Activated T-helper 1 cell treated with anti-CD3 and anti-CD28 coated beads, Interleukin-12 subunit alpha, Interleukin-12 subunit beta, Interleukin-2, Interleukin-4 antibody, amounts not matched to agents 30 ng/mL and 10 ng/mL and 1 ng/mL, durations not matched to agents 14 hours and 24 hours and 36 hours (primary cell): ENCODE measurements around the gene IFNGR1. TPM values are rescaled to one million over a fixed set of nuclear protein-coding genes. Genes with fewer than 3 reads are reported as not detected.

Source experiments
- DNase-seq: peaks from one replicate; pipeline ENCODE4 v3.0.0; 2021; ENCODE audit warnings: low spot score
- H3K27ac Mint-ChIP-seq: one replicate; pipeline ENCODE4 v1.8.0; 2021; ENCODE audit warnings: mild to moderate bottlenecking, mixed read lengths
- H3K27me3 Mint-ChIP-seq: one replicate; pipeline ENCODE4 v1.8.0; 2022; ENCODE audit warnings: mild to moderate bottlenecking, moderate library complexity, mixed read lengths; ENCODE audit not compliant: insufficient read depth
- H3K36me3 Mint-ChIP-seq: one replicate; pipeline ENCODE4 v1.8.0; 2021; ENCODE audit warnings: low read depth, mixed read lengths
- H3K4me1 Mint-ChIP-seq: one replicate; pipeline ENCODE4 v1.8.0; 2021; ENCODE audit warnings: low read depth, mixed read lengths
- H3K4me3 Mint-ChIP-seq: one replicate; pipeline ENCODE4 v1.8.0; 2021; ENCODE audit warnings: mild to moderate bottlenecking, moderate library complexity, mixed read lengths
- H3K9me3 Mint-ChIP-seq: one replicate; pipeline ENCODE4 v1.8.0; 2021; ENCODE audit warnings: mixed read lengths
- intact Hi-C: fragments of 100-400 bp; cut with micrococcal nuclease; formaldehyde crosslinking; loops from one replicate; pipeline ENCODE4 v1.15.1; 2024
- total RNA-seq: library from RNA; stranded (reverse); gene quantifications from 2 replicates; pipeline ENCODE4 v1.2.3, GENCODE V29; 2022

IFNGR1 gene
- total RNA-seq, 1 donor from 2014 or later = 12.5 TPM

DNA sequence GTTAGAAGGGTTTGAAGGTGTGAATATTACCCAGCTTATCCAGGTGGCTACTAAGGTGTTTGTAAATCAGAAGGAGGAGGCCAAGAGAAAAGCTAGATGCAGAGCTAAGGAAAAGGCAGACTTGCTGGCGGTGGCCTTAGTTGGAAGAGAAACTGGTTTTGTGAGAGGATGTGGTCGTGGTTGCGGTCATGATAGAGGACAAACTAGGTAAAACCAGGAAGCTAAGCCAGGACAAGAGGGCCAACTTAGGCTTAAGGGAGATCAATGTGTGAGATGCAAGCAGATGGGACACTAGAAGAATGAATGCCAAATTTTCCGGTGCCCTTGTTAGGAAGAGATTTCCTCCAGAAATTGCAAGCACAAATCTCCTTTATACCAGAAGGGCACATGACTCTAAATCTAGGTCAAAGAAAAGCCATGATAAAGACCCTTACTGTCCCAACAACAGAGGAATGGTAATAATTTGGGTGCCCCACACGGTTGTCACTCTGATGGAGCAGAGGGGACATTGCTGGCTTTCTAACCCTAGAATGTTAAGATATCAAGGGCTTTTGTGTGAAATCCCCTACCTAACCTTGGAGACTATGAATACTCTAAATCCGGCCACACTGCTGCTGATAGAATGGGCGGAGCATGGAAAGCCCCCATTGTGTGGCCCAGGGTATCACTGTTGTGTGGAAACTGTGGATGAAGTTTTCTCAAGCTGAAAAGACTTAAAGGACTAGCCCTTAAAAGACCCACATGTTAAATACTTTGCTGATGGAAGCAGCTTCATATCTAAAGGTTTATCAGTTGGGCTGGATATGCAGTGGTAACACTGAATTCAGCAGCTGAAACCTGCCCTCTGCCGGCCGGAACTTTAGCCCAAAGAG is 53.6 kb downstream of the IFNGR1 start:
- Mint-ChIP-seq H3K9me3 (peaks cover 43% of the 10 kb centered on the region), H3K36me3 (peaks cover 18% of the 10 kb centered on the region), H3K4me1 (peaks cover 59% of the 10 kb centered on the region), H3K27me3 (no peaks in the 10 kb centered on the region), H3K4me3 (peak overlapping the region; percentile 30), H3K27ac (peak overlapping the region; percentile 64)
- peak; percentile 59 for DNase-seq
- intact Hi-C loops = loop anchor here (1.0 to 5.0 kb wide), 5 partner anchors 9 to 492 kb away; partner anchors contain the start of gene IFNGR1

DNA sequence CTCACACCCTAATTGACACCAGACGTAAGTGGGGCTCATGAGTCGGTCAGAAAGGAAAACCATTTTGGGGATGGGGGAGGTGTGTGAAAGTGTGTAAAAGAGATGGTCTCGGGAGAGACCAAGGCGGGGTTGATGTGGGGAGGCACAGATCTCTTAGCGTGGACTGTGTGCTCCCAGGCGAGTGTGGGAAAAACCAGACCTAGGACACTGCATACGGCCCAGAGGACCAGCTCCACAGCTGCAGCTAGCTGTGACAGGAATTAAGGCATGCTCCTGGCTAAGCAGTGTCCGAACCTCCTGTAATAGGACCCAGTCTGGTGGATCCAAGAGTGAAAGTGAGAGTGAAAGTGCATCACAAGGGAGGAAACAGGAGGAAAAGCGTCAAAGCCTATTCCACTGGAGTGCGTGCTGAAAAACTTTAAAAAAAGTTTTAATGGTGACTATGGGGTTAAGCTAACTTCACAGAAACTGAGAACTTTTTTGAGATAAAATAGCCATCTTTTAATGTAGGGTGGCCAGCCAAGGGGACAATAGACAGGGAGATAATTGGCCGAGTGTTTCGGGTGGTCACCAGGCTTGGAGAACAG is 55.4 kb downstream of the IFNGR1 start:
- Mint-ChIP-seq H3K36me3 (peaks cover 15% of the 10 kb centered on the region), H3K27me3 (peaks cover 3% of the 10 kb centered on the region), H3K4me1 (peaks cover 67% of the 10 kb centered on the region), H3K27ac (no peak overlapping the region), H3K9me3 (peaks cover 34% of the 10 kb centered on the region), H3K4me3 (no peak overlapping the region)
- intact Hi-C loops = no loop called here
- no peak for DNase-seq

DNA sequence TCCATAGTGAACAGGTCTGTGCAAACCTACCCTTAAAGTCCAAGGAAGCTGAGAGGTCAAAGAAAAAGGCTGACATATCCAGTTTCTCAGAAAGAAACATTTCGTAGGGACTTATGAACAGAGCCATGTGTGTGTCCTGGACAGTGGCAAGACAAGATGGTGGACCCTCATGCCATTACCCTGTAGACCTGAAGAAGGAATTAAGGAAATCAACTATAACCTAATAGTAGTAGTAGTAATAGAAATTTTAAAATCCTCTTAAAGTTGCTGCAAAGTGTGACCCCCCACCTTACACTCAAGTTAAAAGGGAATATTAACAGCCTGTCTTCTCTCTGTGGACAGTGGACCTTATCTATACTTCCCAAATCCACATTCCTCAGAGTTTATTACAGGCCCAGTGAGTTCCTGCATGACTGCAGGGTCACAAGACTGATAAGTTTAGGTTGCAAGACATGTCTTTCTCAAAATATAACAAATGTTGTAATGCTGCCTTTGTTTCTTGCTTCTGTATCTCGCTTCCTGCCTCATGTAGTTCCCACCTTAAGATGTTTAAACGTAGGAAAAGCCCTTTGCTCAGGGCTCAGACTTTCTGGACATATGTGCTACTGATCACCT is 56.4 kb downstream of the IFNGR1 start:
- Mint-ChIP-seq H3K27me3 (peaks cover 7% of the 10 kb centered on the region), H3K4me3 (no peak overlapping the region), H3K4me1 (peaks cover 68% of the 10 kb centered on the region), H3K36me3 (peaks cover 20% of the 10 kb centered on the region), H3K27ac (no peak overlapping the region), H3K9me3 (peaks cover 33% of the 10 kb centered on the region)
- intact Hi-C loops = no loop called here
- no peak for DNase-seq

DNA sequence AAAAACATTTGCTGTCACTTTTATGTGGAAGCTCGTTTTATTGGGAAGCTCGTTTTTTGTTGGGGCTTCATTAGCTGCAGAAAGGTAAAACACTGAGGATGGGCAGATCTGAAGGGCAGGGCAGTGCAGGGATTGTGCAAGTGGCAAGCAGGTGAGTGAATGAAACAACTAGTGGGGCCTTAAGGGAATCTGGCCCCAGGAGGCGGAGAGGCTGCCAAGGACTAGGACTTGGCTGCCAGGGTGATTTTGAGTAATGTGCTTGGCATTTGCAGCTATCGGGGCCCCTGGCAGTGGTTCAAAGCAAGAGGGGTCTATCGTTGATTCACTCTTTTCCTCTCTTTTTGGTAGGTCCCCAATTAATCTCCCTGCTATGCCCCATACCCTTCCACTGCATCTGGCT is 57.2 kb downstream of the IFNGR1 start:
- Mint-ChIP-seq H3K4me1 (peaks cover 73% of the 10 kb centered on the region), H3K27me3 (peaks cover 7% of the 10 kb centered on the region), H3K9me3 (peaks cover 38% of the 10 kb centered on the region), H3K27ac (no peak overlapping the region), H3K36me3 (peaks cover 21% of the 10 kb centered on the region), H3K4me3 (no peak overlapping the region)
- no peak for DNase-seq
- intact Hi-C loops = no loop called here

DNA sequence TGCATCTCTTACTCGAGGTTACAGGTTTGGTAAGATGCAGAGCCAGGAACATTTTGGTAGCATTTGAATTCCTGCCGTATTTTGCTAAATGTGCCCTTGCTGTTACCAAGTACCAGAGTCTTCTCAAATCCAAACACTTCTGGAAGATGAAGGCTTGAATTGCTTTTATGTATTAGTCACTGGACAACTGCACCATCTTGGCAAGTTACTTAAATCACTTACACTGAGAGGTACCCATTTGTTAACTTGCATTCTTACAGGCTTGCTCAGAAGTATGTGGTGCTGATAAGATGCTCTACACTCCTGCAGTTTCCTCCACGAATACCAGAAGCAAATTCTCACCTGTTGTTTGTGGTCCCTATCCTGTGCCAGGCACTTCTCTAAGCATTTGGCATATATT is 58.4 kb downstream of the IFNGR1 start:
- Mint-ChIP-seq H3K4me3 (no peak overlapping the region), H3K4me1 (peaks cover 78% of the 10 kb centered on the region), H3K27me3 (peaks cover 7% of the 10 kb centered on the region), H3K9me3 (peaks cover 46% of the 10 kb centered on the region), H3K27ac (no peak overlapping the region), H3K36me3 (peaks cover 26% of the 10 kb centered on the region)
- no peak for DNase-seq
- intact Hi-C loops = no loop called here

DNA sequence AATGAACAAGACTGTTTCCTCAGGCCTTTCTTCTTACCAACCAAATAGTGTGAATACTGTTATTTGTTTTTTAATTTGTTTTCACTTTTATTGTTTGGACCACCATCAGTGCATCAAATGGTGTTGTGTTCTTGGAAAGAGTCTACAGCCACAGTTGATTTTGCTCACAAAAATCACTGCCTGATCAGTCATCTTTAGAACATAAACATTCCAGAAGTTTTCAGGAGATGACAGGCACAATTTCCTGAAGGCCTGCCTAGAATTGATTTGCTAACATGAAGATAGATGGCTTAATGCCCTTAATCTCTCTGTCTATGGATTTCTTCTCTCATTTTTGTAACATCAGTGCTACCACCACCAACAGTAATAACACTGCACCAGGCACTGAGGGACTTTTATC is 59.3 kb downstream of the IFNGR1 start:
- no peak for DNase-seq
- Mint-ChIP-seq H3K27me3 (peaks cover 7% of the 10 kb centered on the region), H3K4me1 (peaks cover 78% of the 10 kb centered on the region), H3K36me3 (peaks cover 30% of the 10 kb centered on the region), H3K27ac (no peak overlapping the region), H3K4me3 (no peak overlapping the region), H3K9me3 (peaks cover 47% of the 10 kb centered on the region)
- intact Hi-C loops = loop anchor here (5.0 to 10.0 kb wide), 2 partner anchors 482 to 815 kb away; no protein-coding TSS in a partner anchor

DNA sequence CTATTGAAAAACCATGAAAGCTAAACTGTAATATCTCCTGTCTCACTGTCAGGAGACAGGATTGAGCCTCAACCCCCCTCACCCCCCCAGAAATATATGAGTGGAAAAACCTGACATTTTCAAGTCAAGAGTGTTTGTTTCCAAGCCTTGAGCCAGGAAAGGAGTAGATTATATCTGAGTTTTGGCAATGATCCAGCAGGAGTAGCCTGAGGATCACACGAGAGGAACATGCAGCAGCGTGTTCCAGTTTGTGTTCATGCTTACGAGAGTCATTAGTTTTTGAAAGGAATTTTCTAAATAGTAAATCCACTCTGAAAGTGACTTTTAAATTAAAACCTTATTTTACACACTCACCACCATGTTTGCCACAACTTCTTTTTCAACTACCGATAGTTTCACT is 61.6 kb downstream of the IFNGR1 start:
- intact Hi-C loops = loop anchor here (5.0 to 10.0 kb wide), 2 partner anchors 485 to 817 kb away; no protein-coding TSS in a partner anchor

DNA sequence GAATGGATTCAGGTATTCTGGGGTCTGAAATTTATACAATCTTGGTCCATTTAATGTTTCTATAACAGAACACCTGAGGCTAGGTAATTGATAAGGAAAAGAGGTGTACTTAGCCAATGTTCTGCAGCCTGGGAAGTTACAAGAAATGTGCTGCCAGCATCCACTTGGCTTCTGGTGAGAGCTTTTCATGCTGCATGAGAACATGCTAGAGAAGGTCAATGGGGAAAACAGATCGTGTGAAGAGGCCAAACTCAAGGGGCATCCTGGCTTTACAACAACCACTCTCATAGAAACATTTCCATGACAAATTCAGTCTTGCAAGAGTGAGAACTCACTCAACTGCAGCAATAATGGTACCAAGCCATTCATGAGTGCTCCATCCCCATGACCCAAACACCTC is 62.5 kb downstream of the IFNGR1 start:
- no peak for DNase-seq
- Mint-ChIP-seq H3K4me3 (peak overlapping the region; percentile 13), H3K36me3 (peaks cover 34% of the 10 kb centered on the region), H3K27ac (no peak overlapping the region), H3K9me3 (peaks cover 54% of the 10 kb centered on the region), H3K4me1 (peaks cover 66% of the 10 kb centered on the region), H3K27me3 (peaks cover 9% of the 10 kb centered on the region)
- intact Hi-C loops = loop anchor here (1.0 to 10.0 kb wide), 5 partner anchors 9 to 818 kb away; partner anchors contain the start of gene IFNGR1

More for the DNA sequence above, 61.6 kb downstream of the IFNGR1 start:
- Mint-ChIP-seq H3K9me3 (peaks cover 50% of the 10 kb centered on the region), H3K36me3 (peaks cover 28% of the 10 kb centered on the region), H3K4me1 (peaks cover 72% of the 10 kb centered on the region), H3K27me3 (peaks cover 9% of the 10 kb centered on the region), H3K4me3 (no peak overlapping the region), H3K27ac (no peak overlapping the region)
- no peak for DNase-seq

DNA sequence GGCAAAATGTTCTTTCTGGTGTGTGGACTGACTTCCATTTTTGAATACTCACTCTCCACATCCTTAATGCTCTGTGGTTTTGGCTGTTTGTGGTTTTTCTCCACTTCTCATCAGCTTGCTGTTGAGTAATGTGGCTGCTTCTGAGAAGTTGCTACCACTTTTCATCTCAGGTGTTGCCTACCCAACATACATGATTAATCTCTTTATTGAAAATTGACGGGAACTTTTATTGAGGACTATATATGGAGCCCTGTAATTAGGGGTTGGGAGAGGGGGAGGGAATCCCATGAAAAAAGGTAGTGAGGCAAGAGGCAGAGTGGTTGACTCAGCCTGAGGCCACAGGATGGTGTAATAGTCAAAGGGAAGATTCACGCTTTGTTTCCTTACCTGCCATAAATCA is 63.4 kb downstream of the IFNGR1 start:
- DNase-seq = peak; percentile 63
- H3K27me3 Mint-ChIP-seq = peaks cover 9% of the 10 kb centered on the region
- peaks cover 64% of the 10 kb centered on the region for H3K4me1 Mint-ChIP-seq
- peak overlapping the region; percentile 73 for H3K27ac Mint-ChIP-seq
- intact Hi-C loops = loop anchor here (1.0 to 10.0 kb wide), 8 partner anchors 9 to 819 kb away; partner anchors contain the start of gene IFNGR1
- peak overlapping the region; percentile 30 for H3K4me3 Mint-ChIP-seq
- H3K9me3 Mint-ChIP-seq = peaks cover 63% of the 10 kb centered on the region
- peaks cover 40% of the 10 kb centered on the region for H3K36me3 Mint-ChIP-seq

DNA sequence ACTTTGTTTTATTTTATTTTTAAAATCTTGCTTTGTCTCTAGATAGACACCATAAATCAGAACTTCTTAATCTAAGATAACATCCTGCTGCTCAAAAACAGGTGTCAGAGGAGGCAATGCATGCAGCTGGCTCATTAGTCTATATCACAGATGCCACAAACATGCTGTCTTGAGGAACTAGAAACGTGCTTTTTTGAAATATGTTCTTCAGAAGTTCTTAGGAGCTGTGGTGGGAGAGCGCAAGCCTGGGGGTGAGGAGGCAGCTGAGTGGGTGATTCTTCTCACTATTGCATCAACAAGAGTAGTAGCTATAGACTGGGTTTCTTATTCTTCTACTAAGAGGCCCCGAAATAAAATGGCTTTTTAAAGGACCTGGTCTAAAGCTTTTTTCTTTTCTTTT is 69.1 kb downstream of the IFNGR1 start:
- H3K27me3 Mint-ChIP-seq = peaks cover 7% of the 10 kb centered on the region
- H3K36me3 Mint-ChIP-seq = peaks cover 19% of the 10 kb centered on the region
- no peak for DNase-seq
- H3K4me1 Mint-ChIP-seq = peaks cover 18% of the 10 kb centered on the region
- no peak overlapping the region for H3K4me3 Mint-ChIP-seq
- H3K9me3 Mint-ChIP-seq = peaks cover 42% of the 10 kb centered on the region
- intact Hi-C loops = loop anchor here (5.0 to 10.0 kb wide), 2 partner anchors 47 to 825 kb away; no protein-coding TSS in a partner anchor
- H3K27ac Mint-ChIP-seq = no peak overlapping the region

DNA sequence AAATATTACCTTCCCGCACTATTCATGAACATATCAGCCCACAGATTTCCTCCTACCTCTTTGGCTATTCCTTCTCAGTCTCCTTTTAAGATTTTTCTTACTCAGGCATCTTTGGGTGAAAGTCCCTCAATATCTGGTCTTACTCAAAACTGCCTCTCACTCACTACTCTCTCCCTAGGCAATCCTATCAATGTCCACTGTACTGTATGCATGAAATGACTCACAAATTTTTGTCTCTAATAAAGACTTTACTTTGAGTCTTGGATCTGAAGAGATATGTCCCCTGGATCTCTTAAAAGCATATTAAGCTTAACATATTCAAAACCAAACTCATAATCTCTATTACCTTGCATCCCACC is 70.2 kb downstream of the IFNGR1 start:
- Mint-ChIP-seq H3K27me3 (peaks cover 11% of the 10 kb centered on the region), H3K4me3 (no peak overlapping the region), H3K9me3 (peaks cover 33% of the 10 kb centered on the region), H3K27ac (no peak overlapping the region), H3K4me1 (peaks cover 13% of the 10 kb centered on the region), H3K36me3 (peaks cover 19% of the 10 kb centered on the region)
- intact Hi-C loops = no loop called here
- no peak for DNase-seq

DNA sequence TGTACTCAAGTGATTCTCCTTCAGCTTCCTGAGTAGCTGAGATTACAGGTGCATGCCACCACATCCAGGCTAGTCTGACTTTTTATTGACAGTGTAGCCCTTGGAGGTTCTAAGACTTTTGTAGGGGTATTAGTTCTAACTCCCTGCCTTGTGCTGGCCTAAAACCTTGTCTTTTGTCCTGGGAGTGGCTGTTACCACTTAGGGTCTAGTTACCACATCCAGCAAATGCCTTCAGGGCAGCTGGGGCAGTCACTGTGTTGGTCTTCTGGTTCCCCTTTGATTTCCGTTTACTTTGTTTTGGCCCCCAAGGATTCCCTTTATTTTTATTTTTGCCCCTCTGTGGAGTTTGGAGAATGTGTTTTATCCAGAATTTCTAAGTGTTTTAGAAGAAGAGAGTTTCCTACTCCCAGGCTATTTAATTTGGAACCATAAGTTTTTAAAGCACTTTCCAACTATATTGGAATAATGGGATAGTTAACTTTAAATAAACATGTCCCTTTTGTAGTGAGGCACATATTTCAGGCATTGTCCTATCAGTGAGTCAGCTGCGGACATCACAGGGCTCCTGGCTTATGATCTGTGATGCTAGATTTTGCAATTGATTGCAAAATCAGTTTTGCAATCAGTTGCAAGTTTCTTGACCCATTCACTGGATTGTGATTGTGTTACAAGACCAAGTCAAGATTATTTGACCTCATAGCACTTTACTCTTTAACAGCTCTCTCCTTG is 70.7 kb downstream of the IFNGR1 start:
- Mint-ChIP-seq H3K4me3 (no peak overlapping the region), H3K27me3 (peaks cover 9% of the 10 kb centered on the region), H3K4me1 (peaks cover 8% of the 10 kb centered on the region), H3K27ac (no peak overlapping the region), H3K9me3 (peaks cover 27% of the 10 kb centered on the region), H3K36me3 (peaks cover 17% of the 10 kb centered on the region)
- DNase-seq = no peak
- intact Hi-C loops = no loop called here
